Stimulated activated CD4-positive, alpha-beta T cell treated with anti-CD3 and anti-CD28 coated beads, TNF-alpha, amount 100 ng/mL, for 48 hours (primary cell): ENCODE data around the gene TMIE.
"Not testable (repeated sequence)": the region's sequence is repeated elsewhere in the genome, so short reads cannot be mapped to it uniquely, and the experiment has no call there.

Experiments used
- DNase-seq, 3 donors: peaks; one replicate each; pipeline ENCODE4 v3.0.0-alpha.2; 2020; ENCODE audit warnings: low read depth in 3 of 3

The TMIE gene

DNA sequence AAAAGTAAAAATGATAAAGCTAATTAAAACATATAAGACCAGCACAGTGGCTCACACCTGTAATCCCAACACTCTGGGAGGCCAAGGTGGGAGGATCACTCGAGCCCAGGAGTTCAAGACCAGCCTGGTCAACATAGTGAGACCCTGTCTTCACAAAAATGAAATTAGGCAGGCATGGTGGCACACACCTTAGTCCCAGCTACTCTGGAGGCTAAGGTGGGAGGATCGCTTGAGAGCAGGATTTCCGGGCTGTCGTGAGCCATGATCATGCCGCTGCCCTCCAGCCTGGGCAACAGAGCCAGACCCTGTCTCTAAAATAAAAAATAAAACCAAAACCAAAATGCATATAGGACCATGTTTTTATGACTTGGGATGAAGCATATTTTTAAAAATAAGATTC is 21.3 kb downstream of the TMIE start:
- no peak for DNase-seq

DNA sequence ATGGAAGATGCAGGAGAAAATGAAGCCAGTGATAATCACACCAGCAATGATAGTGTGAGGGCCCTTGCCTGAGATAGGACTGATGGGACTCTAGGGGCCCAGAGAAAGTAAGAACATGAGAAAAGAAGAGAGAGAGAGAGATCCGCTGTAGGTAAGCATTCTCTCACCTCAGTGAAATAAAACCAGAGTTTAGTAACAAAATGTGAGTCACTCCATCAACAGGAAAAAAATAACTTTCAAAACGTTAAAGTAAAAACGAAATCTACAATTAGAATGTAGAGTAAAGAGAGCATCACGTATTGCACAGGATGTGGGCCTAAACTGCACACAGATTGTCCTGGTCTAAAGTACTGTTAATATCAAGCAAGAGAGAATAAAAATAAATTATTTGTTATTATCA is 23.2 kb downstream of the TMIE start:
- DNase-seq, result no peak

DNA sequence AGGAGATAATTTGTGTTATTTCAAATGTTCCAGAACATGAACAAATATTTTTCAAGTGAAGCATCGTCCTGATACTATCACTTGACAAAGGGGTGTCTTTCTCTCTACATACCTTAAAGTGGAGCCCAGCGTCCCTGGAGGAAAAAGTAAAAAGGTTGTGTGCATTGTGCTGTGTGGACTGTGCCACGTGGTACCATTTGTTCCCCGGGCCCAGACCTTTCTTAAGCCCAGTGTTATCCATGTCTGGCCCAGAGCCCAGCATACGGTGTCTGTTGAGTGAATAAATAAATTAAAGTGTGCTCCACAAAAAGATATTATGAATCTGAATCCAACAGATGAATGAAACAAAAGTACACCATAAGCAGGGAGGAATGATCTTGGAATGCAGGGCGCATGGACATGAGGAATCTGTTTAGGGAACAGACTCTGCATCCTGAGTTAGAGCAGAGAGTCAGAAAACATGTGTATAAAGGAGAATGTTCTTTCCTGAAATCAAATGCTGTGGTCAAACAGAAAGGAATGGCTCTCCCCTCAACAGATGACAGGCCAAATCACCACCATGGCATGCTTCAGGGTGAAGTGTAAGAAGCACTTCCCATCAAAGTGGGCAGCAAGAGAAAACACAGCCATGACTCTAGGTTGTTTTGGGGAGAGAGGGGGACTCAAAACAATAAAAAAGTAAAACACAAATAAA is 24.6 kb downstream of the TMIE start:
- DNase-seq, result no peak

DNA sequence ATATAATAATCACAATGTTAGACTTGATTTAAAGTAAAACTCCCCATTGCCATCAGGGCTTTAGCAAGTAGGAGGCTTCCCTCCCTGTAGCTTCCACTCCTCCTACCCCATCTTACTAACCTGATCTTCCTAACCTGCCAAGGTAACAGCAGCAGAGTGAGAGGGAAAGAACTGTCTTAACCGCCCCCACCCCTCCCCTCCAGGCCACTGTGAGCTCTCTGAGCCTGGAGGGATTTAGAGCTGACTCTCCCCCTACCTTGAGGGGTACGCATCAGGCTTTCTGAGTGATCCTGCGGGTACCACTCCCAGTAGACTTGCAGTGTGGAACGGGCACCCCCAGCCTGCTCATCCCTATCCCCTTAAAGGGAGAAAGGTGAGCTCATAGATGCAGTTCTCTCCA is 27.8 kb downstream of the TMIE start:
- no peak for DNase-seq

DNA sequence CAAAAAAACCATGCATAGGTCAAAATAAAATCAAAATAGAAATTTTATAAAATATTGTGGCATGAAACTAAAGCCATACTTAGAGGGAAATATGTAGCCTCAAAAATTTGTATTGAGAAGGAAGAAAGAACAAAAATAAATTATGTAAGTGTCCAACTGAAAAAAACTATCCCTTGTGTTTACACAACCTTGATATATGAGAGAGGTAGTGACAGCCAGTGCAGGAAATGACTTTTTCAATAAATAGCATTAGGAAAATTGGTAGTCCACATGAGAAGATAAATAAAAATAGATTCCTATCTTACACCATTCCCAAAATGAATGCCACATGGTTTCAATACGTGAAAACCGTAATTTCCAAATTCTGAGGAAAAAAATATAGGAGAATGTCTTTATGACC is 29.6 kb downstream of the TMIE start:
- no peak for DNase-seq

DNA sequence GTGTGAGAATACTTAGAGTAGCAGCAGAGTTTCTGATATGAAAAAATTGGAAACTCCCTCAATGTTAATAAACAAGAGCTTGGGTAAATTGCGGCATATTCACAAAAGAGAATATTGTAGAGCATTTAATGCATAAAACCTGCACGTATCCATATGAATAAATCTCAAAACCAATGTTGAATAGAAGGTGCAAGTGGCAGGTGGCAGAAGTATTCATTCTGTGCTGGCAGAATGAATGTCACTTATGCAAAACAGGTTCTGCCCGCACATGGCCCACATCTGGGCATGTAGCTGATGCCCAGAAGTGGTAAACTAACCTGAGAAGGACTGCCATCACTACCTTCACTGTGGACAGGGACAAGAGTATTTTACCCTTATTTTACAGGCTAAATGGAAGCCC is 30.6 kb downstream of the TMIE start:
- DNase-seq, result no peak

DNA sequence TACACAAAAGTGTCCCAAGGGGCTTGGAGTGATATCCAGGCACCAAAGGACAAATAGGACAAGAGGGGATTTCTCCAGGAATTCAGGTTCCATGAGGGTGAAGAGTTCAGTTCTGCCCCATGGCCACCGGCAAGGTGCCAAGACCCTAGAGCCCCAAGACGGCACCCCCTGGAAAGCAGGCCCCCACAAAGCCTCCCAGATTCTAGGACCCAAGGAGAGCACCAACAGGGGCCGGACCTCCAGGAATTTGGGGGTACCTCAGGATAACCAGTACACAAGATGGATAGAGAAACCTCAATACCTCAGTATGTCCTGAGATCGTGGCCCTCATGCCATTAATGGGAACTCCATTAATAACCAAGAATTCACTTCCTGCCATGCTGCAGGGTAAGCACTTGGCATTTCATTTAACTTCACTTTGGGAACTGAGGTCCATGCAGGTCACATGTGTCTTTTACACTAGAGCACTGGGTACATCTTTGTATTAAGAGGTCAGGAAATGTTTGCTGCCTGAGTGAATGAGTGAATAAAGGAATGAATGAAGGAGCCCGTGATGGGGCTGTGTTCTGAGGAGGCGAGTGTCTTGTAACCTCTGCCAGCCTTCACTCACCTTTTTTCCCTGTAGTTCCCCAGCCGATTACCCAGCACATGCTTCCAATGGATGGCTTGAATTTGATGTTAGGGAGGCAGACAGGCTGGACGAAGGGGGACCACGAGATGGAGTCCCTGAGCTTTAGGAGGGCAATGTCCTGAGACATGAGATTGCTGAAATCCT is 32.0 kb downstream of the TMIE start:
- DNase-seq, result no peak

DNA sequence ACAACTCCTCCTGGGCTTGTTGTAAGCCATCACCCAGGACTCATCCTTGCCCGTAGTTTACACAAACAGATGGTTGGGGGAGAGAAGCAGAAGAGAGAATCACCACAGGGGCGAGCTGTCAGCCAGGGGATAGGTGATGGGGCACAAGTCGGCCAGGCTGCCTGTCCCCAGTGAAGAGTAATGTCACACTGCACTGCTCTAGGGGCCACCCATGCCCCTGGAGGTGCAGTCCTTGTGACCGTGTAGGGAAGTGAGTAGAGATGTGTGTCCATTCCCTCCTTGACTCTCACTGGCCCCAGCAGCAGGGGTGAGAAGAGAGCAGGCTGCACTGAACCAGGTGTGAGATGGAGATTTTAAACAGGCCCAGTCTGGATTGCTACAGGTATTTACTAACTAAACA is 33.6 kb downstream of the TMIE start:
- no peak for DNase-seq

DNA sequence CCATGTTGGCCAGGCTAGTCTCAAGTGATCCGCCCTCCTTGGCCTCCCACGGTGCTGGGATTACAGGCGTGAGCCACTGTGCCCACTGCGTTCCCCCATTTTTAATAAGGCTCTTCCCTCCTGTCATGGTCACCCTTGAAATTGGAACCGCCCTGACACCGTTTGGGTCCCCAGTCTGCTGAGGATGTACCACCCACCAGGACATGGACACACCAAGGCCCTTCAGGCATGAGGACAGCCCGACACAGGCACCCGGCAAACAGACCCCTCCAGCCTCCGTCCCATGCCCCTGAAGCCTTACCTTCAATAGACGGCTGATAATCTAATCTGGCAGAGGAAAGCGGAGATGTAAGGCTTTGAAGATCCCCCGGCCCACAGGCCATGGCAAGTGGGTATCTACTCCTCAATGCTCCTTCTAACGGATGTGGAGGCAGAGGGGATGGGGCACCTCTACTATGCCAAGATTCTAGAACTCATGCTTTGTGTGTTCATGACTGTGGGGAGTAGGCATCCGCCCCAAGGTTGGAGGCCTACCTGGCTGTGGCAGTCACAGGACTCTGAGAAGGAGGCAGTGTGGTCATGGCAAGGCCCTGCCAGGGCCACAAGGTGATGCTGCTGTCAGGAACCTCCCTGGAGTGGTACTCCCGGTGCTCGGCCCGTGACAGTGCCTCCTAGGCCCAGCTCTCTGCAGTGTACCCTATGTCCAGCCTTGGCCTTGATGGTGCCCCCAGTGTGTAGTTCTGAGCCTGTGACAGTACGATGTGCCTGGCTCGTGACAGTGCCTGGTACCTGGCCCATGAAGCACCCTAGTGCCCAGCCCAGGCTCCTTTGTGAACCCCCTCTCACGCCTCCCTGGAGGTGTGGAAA is 35.0 kb downstream of the TMIE start:
- DNase-seq, result no peak

DNA sequence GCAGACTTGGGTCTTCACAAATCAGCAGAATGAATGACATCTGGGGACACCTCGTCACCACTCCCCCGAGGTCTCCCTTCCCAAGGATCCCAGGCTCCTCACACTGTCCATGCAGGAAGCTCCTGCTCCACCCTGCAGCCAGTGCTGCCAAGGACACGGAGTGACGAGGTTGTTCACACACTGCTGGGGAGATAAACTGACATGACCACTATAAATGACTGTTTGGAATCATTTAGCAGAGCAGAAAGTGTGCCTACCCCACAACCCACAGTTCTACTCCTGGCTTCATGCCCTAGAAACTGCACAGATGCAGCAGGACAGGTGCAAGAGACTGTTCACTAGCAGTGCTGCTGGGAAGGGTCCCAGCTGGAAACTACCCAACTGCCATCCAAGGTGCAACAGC is 36.1 kb downstream of the TMIE start:
- no peak for DNase-seq

DNA sequence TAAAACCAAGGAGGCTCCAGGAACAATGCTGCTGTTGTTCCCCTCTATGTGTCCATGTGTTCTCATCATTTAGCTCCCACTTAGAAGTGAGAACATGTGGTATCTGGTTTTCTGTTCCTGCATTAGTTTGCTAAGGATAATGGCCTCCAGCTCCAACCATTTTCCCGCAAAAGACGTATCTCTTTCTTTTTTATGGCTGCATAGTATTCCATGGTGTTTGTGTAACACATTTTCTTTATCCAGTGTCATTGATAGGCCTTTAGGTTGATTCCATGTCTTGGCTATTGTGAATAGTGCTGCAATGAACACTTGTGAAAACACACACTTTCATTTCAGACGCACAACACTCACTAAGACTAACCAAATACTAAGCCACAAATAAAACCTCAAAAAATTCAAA is 38.4 kb downstream of the TMIE start:
- DNase-seq, result not testable (repeated sequence)

DNA sequence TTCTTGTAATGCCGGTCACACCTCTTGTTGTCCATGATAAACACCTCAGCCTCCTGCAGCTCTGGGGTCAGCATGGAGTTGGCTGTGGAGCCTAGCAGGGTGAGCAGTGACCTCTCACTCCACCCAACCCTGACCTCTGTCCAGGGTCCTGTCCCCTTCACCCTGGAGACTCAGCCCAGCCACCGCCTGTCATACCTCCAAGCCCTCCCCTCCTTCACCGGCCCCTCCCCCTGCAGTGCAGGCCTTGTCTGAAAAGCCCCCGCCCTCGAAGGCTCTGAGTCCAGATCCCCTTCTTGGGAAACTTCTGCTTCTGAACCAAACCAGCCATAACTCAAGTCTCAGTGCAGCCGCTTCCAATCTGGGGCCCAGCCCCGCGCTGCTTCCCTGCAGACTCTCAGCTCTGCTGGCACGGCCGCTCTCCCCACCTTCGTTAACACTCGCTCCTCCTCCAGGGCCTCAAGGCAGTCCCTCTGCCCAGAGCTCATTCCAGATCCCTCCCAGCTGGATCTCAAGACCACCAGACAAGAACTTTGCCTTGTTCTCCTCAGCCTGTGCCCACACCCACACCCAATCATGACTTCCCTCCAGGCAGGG is 41.9 kb downstream of the TMIE start:
- DNase-seq, result no peak

DNA sequence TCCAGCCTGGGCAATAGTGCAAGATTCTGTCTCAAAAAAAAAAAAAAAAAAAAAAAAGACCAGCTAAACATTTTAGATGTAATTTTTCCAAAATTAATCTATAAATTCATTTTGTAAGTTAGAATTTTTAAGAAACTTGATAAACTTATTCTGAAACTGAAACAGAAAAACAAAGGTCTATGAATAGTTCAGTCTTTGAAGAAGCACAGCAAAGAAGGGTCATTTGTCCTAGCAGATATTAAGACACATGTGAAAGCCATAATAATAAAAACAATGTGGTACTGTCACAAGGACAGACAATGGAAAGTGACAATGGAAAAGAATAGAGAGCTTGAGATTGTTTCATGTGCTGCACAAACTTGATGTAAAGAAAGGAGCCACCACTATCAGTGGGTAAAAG is 45.5 kb downstream of the TMIE start:
- DNase-seq, result no peak

DNA sequence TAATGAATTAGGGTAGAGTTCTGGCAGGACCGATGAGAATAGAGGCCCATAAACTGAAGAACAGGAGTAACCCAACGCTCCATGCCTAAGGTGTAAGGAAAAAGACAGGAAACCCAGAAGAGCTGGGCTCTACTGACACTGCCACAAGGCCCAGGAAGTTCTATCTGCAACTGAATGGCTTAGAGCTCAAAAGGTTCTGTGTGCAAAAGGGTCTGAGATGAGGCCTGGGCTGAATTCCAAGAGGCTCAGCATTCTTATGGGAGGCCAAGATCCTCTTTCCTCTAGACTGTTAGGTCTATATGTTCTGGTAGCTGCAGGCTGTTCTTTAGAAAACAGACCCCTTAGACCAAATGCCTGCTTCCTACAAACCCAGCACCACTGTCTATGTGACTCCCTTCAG is 47.0 kb downstream of the TMIE start:
- no peak for DNase-seq

DNA sequence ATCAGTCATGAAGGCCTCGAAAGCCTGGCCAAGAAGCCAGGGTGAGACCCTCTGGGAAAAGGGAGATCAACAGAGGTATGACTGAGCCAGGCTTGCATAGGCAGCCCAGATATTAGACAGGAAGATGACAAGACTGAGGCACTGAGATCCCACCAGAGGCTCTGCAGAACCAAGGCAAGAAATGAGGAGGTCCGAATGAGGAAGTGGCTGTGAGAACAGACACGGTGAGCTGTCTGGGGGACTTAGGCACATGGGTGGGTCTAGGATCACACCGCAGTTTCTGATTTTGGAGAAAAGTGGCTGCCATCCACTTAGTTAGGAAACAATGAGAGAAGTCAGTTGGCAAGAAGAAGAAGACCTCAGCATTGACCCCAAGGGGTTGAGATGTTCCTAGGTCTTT is 47.9 kb downstream of the TMIE start:
- no peak for DNase-seq

DNA sequence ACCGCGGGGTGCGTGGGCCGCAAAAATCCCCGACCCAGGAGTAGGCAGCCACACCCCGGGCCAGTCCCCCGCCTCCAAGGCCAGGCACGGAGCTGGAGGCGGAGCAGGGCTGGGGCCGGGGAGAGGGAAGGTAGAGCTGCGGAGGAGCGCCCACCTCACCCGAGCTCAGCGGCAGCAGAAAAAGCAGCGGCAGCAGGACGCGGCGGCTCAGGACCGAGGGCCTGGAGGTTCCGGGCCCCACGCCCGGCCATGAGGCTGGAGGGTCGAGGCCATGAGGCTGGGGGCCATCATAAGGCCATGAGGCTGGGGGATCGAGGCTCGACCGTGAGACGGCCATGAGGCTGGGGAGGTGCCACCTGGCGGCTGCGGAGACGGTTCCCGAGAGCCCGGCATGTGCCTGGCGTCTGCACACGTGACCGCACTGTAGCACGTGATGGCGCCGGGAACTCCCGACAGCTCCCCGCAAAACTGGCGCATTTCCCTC is 49.4 kb downstream of the TMIE start:
- no peak for DNase-seq

DNA sequence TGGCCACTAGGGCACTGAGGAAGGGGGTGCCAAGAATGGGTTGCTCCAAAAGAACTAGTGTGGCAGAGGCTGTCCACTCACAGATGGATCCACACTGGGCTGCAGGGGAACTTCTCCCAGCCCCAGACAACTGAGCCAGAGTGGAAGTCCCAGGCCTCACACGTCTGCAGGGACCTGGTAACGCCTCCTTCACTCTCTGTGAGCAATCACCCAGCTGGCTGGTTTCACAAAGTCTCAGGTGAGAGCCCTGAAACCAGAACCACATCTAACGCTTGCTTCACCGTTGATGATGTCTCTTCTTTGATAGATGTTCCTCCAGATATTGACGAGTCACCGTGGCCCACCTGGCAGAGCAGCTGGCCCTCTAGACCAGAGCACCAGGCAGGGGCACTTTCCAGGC is 51.9 kb downstream of the TMIE start:
- peak in 2 of 3 donors; percentile 13 to 26 for DNase-seq

DNA sequence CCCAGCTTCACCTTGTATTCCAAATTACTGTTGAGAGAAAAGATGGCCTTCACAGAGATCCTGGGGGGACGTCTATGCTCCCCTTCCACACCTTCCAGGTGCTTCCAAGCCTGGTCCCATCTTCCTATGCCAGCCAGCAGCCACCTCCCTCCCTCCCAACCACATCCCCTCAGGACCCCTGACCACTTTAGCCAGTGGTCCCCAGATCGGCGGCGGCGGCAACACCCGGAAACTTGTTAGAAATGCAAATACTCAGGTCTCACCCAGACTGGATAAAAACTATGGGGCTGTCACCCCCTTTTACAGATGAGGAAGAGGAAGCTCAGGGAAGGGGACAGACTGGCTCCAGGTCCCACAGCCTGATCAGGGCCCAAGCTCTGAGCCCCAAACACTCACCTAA is 54.5 kb downstream of the TMIE start:
- no peak for DNase-seq

DNA sequence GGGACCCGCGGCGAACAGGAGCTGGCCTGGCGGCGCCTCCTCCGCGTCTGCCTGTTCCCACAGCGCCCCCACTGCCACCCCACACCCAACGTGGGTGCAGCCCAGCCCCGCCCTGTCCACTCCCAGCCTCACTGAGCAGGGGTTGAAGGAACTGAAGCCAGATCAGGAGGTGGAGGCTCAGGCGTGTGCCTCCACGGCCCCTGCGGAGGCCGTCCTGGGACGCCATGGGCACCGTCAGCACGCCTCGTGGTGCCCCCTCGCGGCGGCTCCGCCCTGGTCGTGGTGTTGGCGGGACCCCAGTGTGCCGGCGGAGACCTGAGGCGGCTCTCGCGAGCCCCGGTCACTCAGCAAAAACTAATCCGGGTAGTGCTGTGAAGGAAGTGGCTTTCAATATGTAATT is 55.5 kb downstream of the TMIE start:
- no peak for DNase-seq

DNA sequence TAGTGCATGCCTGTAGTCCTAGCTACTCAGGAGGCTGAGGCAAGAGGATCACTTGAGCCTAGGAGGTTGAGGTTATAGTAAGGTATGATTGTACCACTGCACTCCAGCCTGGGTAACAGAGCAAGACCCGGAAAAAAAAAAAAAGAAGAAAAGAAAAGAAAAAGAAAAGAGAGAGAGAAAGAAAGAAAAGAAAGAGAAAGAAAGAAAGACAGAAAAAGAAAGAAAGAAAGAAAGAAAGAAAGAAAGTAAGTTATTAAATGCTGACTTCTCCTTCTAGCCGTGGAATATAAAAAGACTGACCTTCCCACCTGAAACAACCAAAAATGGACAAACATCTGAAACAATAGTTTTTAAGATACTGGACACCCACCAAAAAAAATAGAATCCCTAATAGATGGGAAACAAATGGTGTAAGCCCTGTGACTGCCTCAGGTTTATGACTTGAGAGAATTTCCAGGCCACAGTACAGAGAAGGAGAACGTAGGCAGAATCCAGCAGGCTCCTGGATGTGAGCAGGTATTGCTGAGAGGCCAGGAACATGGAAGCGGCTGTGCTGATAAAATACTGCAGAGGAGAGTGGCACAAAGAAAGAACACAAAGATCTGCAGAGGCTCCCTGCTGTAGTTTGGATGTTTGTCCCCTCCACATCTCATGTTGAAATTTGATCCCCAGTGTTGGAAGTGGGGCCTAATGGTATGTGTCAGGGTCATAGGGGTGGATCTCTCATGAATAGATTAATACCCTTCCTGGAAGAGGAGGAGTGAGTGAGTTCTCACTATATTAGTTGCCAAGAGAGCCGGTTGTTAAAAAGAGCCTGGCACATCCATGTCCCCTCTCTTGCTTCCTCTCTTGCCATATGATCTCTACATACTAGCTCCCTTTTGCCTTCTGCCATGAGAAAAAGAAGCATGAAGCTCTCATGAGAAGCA is 58.3 kb downstream of the TMIE start:
- DNase-seq, result no peak
